Fibroblast of lung (primary cell): ENCODE measurements around the gene RANBP10. TPM values are rescaled to one million over a fixed set of nuclear protein-coding genes. Genes with fewer than 3 reads are reported as not detected.
"Not testable (repeated sequence)": the region's sequence is repeated elsewhere in the genome, so short reads cannot be mapped to it uniquely, and the experiment has no call there.

Experiments used
- DNase-seq, 2 donors: peaks; one replicate each; pipeline versions ENCODE4 v3.0.0 to v3.0.0-alpha.2; 2010; ENCODE audit warnings: low read depth in 2 of 2
- H2AFZ ChIP-seq: 2 replicates; pipeline ENCODE4 v1.5.1; 2012; ENCODE audit warnings: low read length, control low read depth, inconsistent platforms
- H3K27ac ChIP-seq: 2 replicates; pipeline ENCODE4 v1.5.1; 2011; ENCODE audit warnings: low read length, control low read depth; ENCODE audit not compliant: insufficient read depth
- H3K27me3 ChIP-seq: 2 replicates; pipeline ENCODE4 v1.5.1; 2011; ENCODE audit warnings: mild to moderate bottlenecking, low read length; ENCODE audit not compliant: control insufficient read depth, insufficient read depth
- H3K36me3 ChIP-seq: 2 replicates; pipeline ENCODE4 v1.5.1; 2011; ENCODE audit warnings: low read length; ENCODE audit not compliant: control insufficient read depth, insufficient read depth
- H3K4me1 ChIP-seq: 2 replicates; pipeline ENCODE4 v1.5.1; 2011; ENCODE audit warnings: low read length; ENCODE audit not compliant: control insufficient read depth, insufficient read depth; ENCODE audit errors: extremely low read depth
- H3K4me2 ChIP-seq: 2 replicates; pipeline ENCODE4 v1.5.1; 2011; ENCODE audit warnings: low read length, control low read depth; ENCODE audit not compliant: insufficient read depth; ENCODE audit errors: extremely low read depth
- H3K4me3 ChIP-seq, 4 experiments: fragments of 200-600 bp in 1 of 4; sonication (generic) in 1 of 4; replicated peaks in 1 of 4; 2 replicates each; pipeline ENCODE4 v1.5.1; 2011 to 2016; ENCODE audit warnings: low read length in 4 of 4, low read depth in 3 of 4, mild to moderate bottlenecking in 3 of 4, control low read depth in 2 of 4, inconsistent platforms in 1 of 4, mixed read lengths in 1 of 4; ENCODE audit not compliant: insufficient read depth in 1 of 4; ENCODE audit errors: control extremely low read depth in 1 of 4
- H3K79me2 ChIP-seq: 2 replicates; pipeline ENCODE4 v1.5.1; 2012; ENCODE audit warnings: mild to moderate bottlenecking, low read length, inconsistent platforms; ENCODE audit not compliant: control insufficient read depth, insufficient read depth
- H3K9ac ChIP-seq: 2 replicates; pipeline ENCODE4 v1.5.1; 2011; ENCODE audit warnings: mild to moderate bottlenecking, low read length, control low read depth; ENCODE audit not compliant: insufficient read depth
- H3K9me3 ChIP-seq: 2 replicates; pipeline ENCODE4 v1.5.1; 2012; ENCODE audit warnings: low read depth, low read length; ENCODE audit not compliant: control insufficient read depth, insufficient read depth
- H4K20me1 ChIP-seq: 2 replicates; pipeline ENCODE4 v1.5.1; 2011; ENCODE audit warnings: low read length; ENCODE audit not compliant: control insufficient read depth, insufficient read depth; ENCODE audit errors: extremely low read depth
- EZH2 ChIP-seq: IDR thresholded peaks from 2 replicates; pipeline ENCODE4 v1.5.1; 2012; ENCODE audit warnings: low read length, control low read depth, mild to moderate bottlenecking; ENCODE audit errors: missing control alignments
- polyA plus RNA-seq, 2 donors: library from polyadenylated mRNA; depleted of rRNA in 1 of 2; stranded (reverse) in 1 of 2; unstranded in 1 of 2; fragments of >200 nt; gene quantifications; 2 replicates each; pipeline ENCODE4 v1.2.1, GENCODE V29; 2011 to 2012; ENCODE audit warnings: missing spikeins in 1 of 2
- total RNA-seq: library from RNA; depleted of rRNA; stranded (reverse); fragments of >200 nt; gene quantifications from 2 replicates; pipeline ENCODE4 v1.2.1, GENCODE V29; 2014
- TF ChIP-seq, protein P1 (sequence below), 2 donors: IDR thresholded peaks in 1 of 2; conservative IDR thresholded peaks in 1 of 2; 1 replicate in 1 of 2; 2 replicates in 1 of 2; pipeline ENCODE4 v1.5.1; 2011 to 2012; ENCODE audit warnings: low read length in 2 of 2, control low read depth in 1 of 2, inconsistent platforms in 1 of 2, low read depth in 1 of 2, mild to moderate bottlenecking in 1 of 2

Gene RANBP10
- total and polyA plus RNA-seq, 2 donors (not counting 1 experiment from before 2014, with no cell fraction given): 4.6 to 7.1 TPM

DNA sequence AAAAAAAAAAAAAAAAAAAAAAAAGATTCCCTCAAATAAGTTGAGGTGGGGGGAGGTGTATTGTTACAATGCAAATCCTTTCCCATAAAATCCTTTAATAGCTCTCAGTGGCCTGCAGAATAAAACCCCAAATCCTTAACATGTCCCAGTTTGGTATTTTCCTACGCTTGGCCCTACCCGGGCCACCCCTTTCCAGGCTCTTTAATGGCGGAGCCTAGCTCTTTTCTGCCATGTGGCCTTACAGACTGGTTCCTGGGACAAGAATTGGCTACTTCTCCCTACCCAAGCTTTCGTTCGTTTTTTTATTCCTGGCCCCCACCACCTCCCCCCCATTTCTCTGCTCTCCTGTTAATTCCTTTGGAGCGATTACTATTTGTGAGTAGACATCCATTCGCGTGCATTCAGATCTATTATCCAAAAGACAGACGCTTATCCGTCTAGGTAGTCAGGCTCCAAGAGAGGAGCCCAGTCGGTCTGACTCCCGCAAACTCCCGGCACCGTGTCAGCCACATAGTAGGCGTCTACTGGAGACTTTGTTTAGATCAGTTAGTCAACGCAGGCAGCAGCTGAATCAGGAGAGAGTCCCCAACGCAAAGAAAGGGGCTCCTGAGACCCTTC is 34.9 kb upstream of the RANBP10 start:
- TF ChIP-seq, protein P1, sequence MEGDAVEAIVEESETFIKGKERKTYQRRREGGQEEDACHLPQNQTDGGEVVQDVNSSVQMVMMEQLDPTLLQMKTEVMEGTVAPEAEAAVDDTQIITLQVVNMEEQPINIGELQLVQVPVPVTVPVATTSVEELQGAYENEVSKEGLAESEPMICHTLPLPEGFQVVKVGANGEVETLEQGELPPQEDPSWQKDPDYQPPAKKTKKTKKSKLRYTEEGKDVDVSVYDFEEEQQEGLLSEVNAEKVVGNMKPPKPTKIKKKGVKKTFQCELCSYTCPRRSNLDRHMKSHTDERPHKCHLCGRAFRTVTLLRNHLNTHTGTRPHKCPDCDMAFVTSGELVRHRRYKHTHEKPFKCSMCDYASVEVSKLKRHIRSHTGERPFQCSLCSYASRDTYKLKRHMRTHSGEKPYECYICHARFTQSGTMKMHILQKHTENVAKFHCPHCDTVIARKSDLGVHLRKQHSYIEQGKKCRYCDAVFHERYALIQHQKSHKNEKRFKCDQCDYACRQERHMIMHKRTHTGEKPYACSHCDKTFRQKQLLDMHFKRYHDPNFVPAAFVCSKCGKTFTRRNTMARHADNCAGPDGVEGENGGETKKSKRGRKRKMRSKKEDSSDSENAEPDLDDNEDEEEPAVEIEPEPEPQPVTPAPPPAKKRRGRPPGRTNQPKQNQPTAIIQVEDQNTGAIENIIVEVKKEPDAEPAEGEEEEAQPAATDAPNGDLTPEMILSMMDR (conservative IDR thresholded peaks at IDR 0.05 in 1 of 2, IDR thresholded peaks at IDR 0.05 in 1 of 2; ENCODE audit: low read depth in 1 of 2, low read length in 2 of 2): no peak
- no peak for TF ChIP-seq EZH2
- Histone ChIP-seq H3K9me3 (no peaks in the 10 kb centered on the region), H3K79me2 (peaks cover 24% of the 10 kb centered on the region), H3K4me1 (peaks cover 17% of the 10 kb centered on the region), H2AFZ (peak overlapping the region; percentile 98), H3K27me3 (no peaks in the 10 kb centered on the region), H3K4me3 (peak overlapping the region; percentile 81 to 94 (median 88)), H3K9ac (peak overlapping the region; percentile 91), H3K4me2 (peak overlapping the region; percentile 89), H3K27ac (peak overlapping the region; percentile 97), H4K20me1 (no peaks in the 10 kb centered on the region), H3K36me3 (no peaks in the 10 kb centered on the region)
- DNase-seq: no peak

DNA sequence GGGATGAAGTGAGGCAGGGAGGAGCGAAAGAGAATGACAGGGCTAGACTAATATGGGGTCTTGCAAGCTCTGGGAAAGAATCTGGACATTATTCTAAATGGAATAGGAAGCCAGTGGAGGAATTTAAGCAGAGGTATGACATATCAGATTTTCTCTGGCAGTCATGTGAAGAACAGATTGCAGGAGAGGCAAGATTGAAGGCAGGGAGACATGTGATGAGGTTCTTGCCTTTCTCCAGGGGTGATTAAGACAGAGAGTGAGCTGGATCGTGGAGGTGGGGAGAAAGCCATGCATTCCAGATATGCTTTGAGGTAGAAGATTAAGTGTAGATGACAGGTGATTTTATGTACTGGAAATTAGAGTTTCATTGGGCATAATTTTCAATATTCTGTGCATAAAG is 31.5 kb upstream of the RANBP10 start:
- no peaks in the 10 kb centered on the region for H4K20me1 ChIP-seq
- no peak overlapping the region for H3K4me3 ChIP-seq
- peaks cover 10% of the 10 kb centered on the region for H3K79me2 ChIP-seq
- no peak for DNase-seq
- TF ChIP-seq EZH2: no peak
- TF ChIP-seq, protein P1 (conservative IDR thresholded peaks at IDR 0.05 in 1 of 2, IDR thresholded peaks at IDR 0.05 in 1 of 2; ENCODE audit: low read depth in 1 of 2, low read length in 2 of 2): no peak
- no peaks in the 10 kb centered on the region for H3K9me3 ChIP-seq
- H3K36me3 ChIP-seq: no peaks in the 10 kb centered on the region
- H3K4me2 ChIP-seq: no peak overlapping the region
- H3K27me3 ChIP-seq: no peaks in the 10 kb centered on the region
- no peak overlapping the region for H3K27ac ChIP-seq
- H3K4me1 ChIP-seq: no peaks in the 10 kb centered on the region
- H3K9ac ChIP-seq: no peak overlapping the region
- no peak overlapping the region for H2AFZ ChIP-seq

DNA sequence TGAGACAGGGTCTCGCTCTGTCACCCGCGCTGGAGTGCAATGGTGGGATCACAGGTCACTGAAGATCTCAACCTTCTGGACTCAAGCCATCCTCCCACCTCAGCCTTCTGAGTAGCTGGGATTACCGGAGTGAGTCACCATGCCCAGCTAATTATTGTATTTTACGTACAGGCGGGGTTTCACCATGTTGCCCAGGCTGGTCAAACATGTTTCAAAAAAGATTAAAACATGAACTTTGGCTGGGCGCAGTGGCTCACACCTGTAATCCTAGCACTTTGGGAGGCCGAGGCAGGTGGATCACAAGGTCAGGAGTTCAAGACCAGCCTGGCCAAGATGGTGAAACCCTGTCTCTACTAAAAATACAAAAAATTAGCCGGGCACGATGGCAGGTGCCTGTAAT is 30.8 kb upstream of the RANBP10 start:
- not testable (repeated sequence) for H3K9me3 ChIP-seq, H3K4me3 ChIP-seq, H3K4me2 ChIP-seq, H4K20me1 ChIP-seq, H2AFZ ChIP-seq, H3K27ac ChIP-seq, H3K36me3 ChIP-seq, H3K4me1 ChIP-seq, H3K27me3 ChIP-seq, H3K9ac ChIP-seq, DNase-seq
- peaks cover 14% of the 10 kb centered on the region for H3K79me2 ChIP-seq
